ENCODE results near the gene ST3GAL3.
"Not testable (repeated sequence)": the region's sequence is repeated elsewhere in the genome, so short reads cannot be mapped to it uniquely, and the experiment has no call there.

ST3GAL3 gene

DNA sequence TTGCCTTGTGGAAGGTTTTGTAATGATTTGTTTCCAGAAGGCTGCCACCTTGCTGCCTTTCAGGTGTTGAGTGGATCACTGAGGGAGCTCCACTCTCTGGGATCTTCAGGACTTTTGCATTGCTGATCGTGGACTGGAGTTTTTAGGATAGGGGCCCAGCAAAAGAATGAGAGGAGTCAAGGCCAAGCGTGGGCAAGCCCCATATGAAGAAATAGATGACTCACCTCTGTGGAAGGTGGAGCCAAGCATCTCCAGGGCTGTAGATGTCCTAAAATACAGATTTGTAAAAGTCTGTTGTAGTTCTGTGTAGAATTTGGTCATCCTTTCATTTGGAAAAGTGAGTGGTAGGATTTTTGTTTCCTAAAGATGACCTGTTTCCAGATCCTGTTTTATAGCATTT is 67.0 kb downstream of the ST3GAL3 start:
- H3K27ac ChIP-seq (replicated peaks): no peak overlapping the region
- H3K27me3 ChIP-seq (ENCODE audit: insufficient read depth, poor library complexity, severe bottlenecking): no peaks in the 10 kb centered on the region
- no peak for TF ChIP-seq SPI1 (IDR thresholded peaks at IDR 0.05; ENCODE audit: borderline replicate concordance, low read depth)
- TF ChIP-seq CTCF (IDR thresholded peaks at IDR 0.05; ENCODE audit: insufficient read depth, low read length): no peak
- no peak for TF ChIP-seq REST (IDR thresholded peaks at IDR 0.05; ENCODE audit: insufficient replicate concordance, low read depth)
- TF ChIP-seq POLR2AphosphoS5 (IDR thresholded peaks at IDR 0.05; ENCODE audit: low read depth): no peak
- no peak for TF ChIP-seq GABPA (IDR thresholded peaks at IDR 0.05; ENCODE audit: low read depth)
- no peak overlapping the region for H3K4me3 ChIP-seq (replicated peaks; ENCODE audit: insufficient read depth, low read length)
- DNase-seq (ENCODE audit: low read depth in 1 of 2, low spot score in 1 of 2): peak in 1 of 2 experiments; percentile 41

DNA sequence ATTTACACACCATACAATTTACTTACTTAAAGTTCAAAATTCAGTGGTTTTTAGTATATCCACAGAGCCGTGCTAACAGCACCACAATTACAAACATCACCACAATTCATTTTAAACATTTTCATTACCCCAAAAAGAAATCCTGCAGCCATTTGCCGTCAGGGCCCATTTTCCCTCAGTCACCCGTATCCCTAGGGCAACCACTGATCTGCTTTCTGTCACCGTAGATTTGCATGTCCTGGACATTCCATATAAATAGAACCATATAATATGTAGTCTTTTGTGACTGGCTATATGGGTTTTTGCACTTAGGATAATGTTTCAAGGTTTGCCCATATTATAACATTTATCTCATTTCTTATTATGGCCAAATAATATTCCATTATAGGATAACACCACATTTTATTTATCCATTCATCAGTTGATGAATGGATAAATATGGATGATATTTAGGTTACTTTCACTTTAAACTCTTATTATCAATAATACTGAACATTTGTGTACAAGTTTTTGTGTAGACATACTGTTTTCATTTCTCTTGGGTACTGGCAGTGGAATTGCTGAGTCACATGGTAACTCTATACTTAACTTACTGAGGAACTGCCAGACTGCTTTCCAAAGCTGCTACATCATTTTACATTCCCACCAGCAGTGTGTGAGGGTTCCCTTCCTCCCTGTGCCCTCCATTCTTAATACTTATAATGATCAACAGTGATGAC is 68.9 kb downstream of the ST3GAL3 start:
- H3K27ac ChIP-seq (replicated peaks): peak overlapping the region; percentile 27
- DNase-seq (ENCODE audit: low read depth in 1 of 2, low spot score in 1 of 2): peak in 1 of 2 experiments; percentile 35
- TF ChIP-seq SPI1 (IDR thresholded peaks at IDR 0.05; ENCODE audit: borderline replicate concordance, low read depth): peak; percentile 37; the same call in 1 of the 2 replicates
- no peak for TF ChIP-seq POLR2AphosphoS5 (IDR thresholded peaks at IDR 0.05; ENCODE audit: low read depth)
- no peak overlapping the region for H3K4me3 ChIP-seq (replicated peaks; ENCODE audit: insufficient read depth, low read length)
- no peaks in the 10 kb centered on the region for H3K27me3 ChIP-seq (ENCODE audit: insufficient read depth, poor library complexity, severe bottlenecking)

- not testable (repeated sequence) for H3K4me3 ChIP-seq (replicated peaks; ENCODE audit: insufficient read depth, low read length); DNase-seq (ENCODE audit: low read depth in 1 of 2, low spot score in 1 of 2)
Observed at GRCh38 chr1:43777916-43778315, 70.6 kb downstream of the ST3GAL3 start.

DNA sequence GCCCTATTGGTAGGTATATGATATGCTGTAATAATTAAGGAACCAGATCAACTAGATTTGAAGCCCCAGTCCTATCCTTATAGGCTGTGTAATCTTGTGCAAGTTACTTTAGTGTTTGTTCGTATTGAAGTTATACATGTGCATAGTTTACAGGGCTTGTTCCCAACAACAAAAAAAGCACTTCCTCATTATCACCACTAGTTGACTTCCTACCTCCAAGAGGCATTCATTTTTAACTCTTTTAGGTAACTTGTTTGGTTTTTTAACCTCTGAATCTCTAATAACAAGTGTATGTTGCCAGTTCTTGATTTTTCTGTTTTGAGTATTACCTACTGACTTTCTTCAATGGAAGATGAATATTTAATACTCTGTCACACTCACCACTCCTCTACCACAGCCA is 71.9 kb downstream of the ST3GAL3 start:
- Histone ChIP-seq H3K4me3 (replicated peaks; ENCODE audit: insufficient read depth, low read length) (no peak overlapping the region), H3K27me3 (ENCODE audit: insufficient read depth, poor library complexity, severe bottlenecking) (no peaks in the 10 kb centered on the region), H3K27ac (replicated peaks) (peak overlapping the region; percentile 93)
- peak; percentile 30 to 47 for DNase-seq (ENCODE audit: low read depth in 1 of 2, low spot score in 1 of 2)
- TF ChIP-seq SPI1 (IDR thresholded peaks at IDR 0.05; ENCODE audit: borderline replicate concordance, low read depth) (peak; percentile 98), CTCF (IDR thresholded peaks at IDR 0.05; ENCODE audit: insufficient read depth, low read length) (peak; percentile 9), REST (IDR thresholded peaks at IDR 0.05; ENCODE audit: insufficient replicate concordance, low read depth) (no peak)

More at GRCh38 chr1:43777916-43778315, 70.6 kb downstream of the ST3GAL3 start:
- H3K27me3 ChIP-seq (ENCODE audit: insufficient read depth, poor library complexity, severe bottlenecking); H3K27ac ChIP-seq (replicated peaks): not testable (repeated sequence)

Data from HL-60 (cell line).